ENCODE results near the gene LRRIQ3. TPM values are rescaled to one million over a fixed set of nuclear protein-coding genes. Genes with fewer than 3 reads are reported as not detected.
"Not testable (repeated sequence)": the region's sequence is repeated elsewhere in the genome, so short reads cannot be mapped to it uniquely, and the experiment has no call there.

LRRIQ3 gene
- total RNA-seq, 2 donors from 2014 or later = 0.16 to 0.74 TPM

- TF ChIP-seq CTCF (IDR thresholded peaks at IDR 0.05) = no peak
- Histone ChIP-seq H3K4me3 (no peak overlapping the region), H3K27me3 (no peaks in the 10 kb centered on the region), H3K36me3 (no peaks in the 10 kb centered on the region), H3K27ac (no peak overlapping the region), H3K9ac (ENCODE audit: low read depth in 2 of 2, low read length in 2 of 2) (no peak overlapping the region), H3K4me1 (no peaks in the 10 kb centered on the region), H3K9me3 (no peaks in the 10 kb centered on the region)
- DNase-seq = no peak
- intact Hi-C loops (cut with DNase I) = no loop called here
Measured at GRCh38 chr1:74162333-74162732, 35.6 kb downstream of the LRRIQ3 start.

GRCh38 chr1:74161497-74161896, 36.5 kb downstream of the LRRIQ3 start:
- intact Hi-C loops (cut with DNase I) = no loop called here
- no peak overlapping the region for H3K4me3 ChIP-seq
- no peaks in the 10 kb centered on the region for H3K27me3 ChIP-seq
- H3K27ac ChIP-seq = no peak overlapping the region
- no peak for DNase-seq
- H3K9me3 ChIP-seq = no peaks in the 10 kb centered on the region
- TF ChIP-seq CTCF (IDR thresholded peaks at IDR 0.05) = no peak
- H3K36me3 ChIP-seq = no peaks in the 10 kb centered on the region
- H3K4me1 ChIP-seq = no peaks in the 10 kb centered on the region
- H3K9ac ChIP-seq (ENCODE audit: low read depth in 2 of 2, low read length in 2 of 2) = no peak overlapping the region

- no peak for TF ChIP-seq CTCF (IDR thresholded peaks at IDR 0.05)
- intact Hi-C loops (cut with DNase I) = no loop called here
- no peaks in the 10 kb centered on the region for H3K36me3 ChIP-seq
- H3K9me3 ChIP-seq = no peaks in the 10 kb centered on the region
- no peak overlapping the region for H3K4me3 ChIP-seq
- no peak for DNase-seq
- no peak overlapping the region for H3K27ac ChIP-seq
- no peaks in the 10 kb centered on the region for H3K4me1 ChIP-seq
- H3K27me3 ChIP-seq = no peaks in the 10 kb centered on the region
- no peak overlapping the region for H3K9ac ChIP-seq (ENCODE audit: low read depth in 2 of 2, low read length in 2 of 2)
Measured at GRCh38 chr1:74160046-74160445, 37.9 kb downstream of the LRRIQ3 start.

GRCh38 chr1:74145086-74145485, 52.9 kb downstream of the LRRIQ3 start:
- H3K4me1 ChIP-seq = no peaks in the 10 kb centered on the region
- no peak for TF ChIP-seq CTCF (IDR thresholded peaks at IDR 0.05)
- H3K27me3 ChIP-seq = no peaks in the 10 kb centered on the region
- no peaks in the 10 kb centered on the region for H3K36me3 ChIP-seq
- intact Hi-C loops (cut with DNase I) = no loop called here
- H3K27ac ChIP-seq = no peak overlapping the region
- no peak for DNase-seq
- no peak overlapping the region for H3K4me3 ChIP-seq
- H3K9ac ChIP-seq (ENCODE audit: low read depth in 2 of 2, low read length in 2 of 2) = no peak overlapping the region
- H3K9me3 ChIP-seq = no peaks in the 10 kb centered on the region

GRCh38 chr1:74117370-74117769, 80.6 kb downstream of the LRRIQ3 start:
- intact Hi-C loops (cut with DNase I) = not testable (repeated sequence)

GRCh38 chr1:74113333-74113732, 84.6 kb downstream of the LRRIQ3 start:
- intact Hi-C loops (cut with DNase I) = no loop called here
- TF ChIP-seq CTCF (IDR thresholded peaks at IDR 0.05) = no peak
- no peaks in the 10 kb centered on the region for H3K27me3 ChIP-seq
- H3K4me1 ChIP-seq = no peaks in the 10 kb centered on the region
- no peak overlapping the region for H3K9ac ChIP-seq (ENCODE audit: low read depth in 2 of 2, low read length in 2 of 2)
- H3K4me3 ChIP-seq = no peak overlapping the region
- no peak overlapping the region for H3K27ac ChIP-seq
- no peak for DNase-seq
- no peaks in the 10 kb centered on the region for H3K36me3 ChIP-seq
- H3K9me3 ChIP-seq = no peaks in the 10 kb centered on the region

More at GRCh38 chr1:74117370-74117769, 80.6 kb downstream of the LRRIQ3 start:
- H3K9me3 ChIP-seq; H3K36me3 ChIP-seq; H3K4me3 ChIP-seq; H3K27me3 ChIP-seq; H3K27ac ChIP-seq; H3K4me1 ChIP-seq; H3K9ac ChIP-seq (ENCODE audit: low read depth in 2 of 2, low read length in 2 of 2); DNase-seq: not testable (repeated sequence)
